22Rv1 (cell line): ENCODE results near the gene HTRA3.

ENCODE experiments used
- ZFX ChIP-seq: fragments of 450-650 bp; IDR thresholded peaks from 2 replicates; pipeline ENCODE4 v1.6.1; 2017; ENCODE audit warnings: antibody characterized with exemption, borderline replicate concordance
- TF ChIP-seq, protein P1 (sequence below): fragments of 450-650 bp; IDR thresholded peaks from 2 replicates; pipeline ENCODE4 v1.5.1; 2017; ENCODE audit warnings: mild to moderate bottlenecking

DNA sequence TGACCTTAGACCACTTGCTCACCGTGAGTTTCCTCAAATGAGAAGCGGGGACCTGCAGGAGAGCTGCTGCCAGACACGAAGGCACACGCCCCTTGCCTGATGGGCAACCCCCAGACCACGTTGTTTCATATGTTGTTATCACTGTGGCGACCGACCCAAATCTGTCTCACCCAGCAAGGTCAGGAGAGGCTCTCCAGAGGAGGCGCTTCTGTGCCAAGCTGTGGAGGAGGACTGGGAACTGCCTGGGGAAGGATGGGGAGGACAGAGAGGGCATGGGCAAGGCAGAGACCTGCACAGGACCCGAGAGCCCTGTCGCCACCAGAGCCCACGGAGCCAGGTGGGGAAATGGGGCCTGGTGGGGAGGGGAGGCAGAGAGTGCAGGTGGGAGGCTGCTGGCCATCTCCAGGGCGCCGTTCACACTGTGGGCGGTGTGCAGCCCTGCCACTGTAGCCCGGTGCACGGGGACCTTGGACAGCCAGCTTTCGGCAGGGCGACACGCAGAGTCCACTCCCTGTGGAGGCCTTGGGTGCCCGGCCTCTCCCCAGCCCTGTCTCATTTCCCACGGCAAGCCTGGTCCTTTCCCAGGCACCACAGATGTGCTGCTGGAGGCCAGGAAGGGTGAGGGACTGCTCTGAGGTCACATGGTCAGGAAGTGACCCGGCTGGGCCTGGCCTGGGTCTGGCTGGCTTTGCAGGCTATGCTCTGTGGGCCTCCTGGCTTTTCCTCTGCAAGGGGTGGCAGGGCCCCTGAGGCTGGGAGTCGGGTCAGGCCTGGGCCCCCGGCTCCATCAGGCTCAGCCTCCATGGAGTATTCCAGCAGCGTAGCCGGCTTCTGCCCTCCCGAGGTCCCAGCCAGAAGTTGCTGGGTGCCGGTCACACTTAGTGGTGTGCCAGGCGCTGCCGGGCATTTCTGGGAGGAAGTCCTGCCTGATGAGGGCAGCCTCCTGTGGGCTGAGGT, 3.2 kb downstream of the HTRA3 start:
- TF ChIP-seq, protein P1, sequence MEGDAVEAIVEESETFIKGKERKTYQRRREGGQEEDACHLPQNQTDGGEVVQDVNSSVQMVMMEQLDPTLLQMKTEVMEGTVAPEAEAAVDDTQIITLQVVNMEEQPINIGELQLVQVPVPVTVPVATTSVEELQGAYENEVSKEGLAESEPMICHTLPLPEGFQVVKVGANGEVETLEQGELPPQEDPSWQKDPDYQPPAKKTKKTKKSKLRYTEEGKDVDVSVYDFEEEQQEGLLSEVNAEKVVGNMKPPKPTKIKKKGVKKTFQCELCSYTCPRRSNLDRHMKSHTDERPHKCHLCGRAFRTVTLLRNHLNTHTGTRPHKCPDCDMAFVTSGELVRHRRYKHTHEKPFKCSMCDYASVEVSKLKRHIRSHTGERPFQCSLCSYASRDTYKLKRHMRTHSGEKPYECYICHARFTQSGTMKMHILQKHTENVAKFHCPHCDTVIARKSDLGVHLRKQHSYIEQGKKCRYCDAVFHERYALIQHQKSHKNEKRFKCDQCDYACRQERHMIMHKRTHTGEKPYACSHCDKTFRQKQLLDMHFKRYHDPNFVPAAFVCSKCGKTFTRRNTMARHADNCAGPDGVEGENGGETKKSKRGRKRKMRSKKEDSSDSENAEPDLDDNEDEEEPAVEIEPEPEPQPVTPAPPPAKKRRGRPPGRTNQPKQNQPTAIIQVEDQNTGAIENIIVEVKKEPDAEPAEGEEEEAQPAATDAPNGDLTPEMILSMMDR, result no peak
- TF ChIP-seq ZFX, result no peak
